ENCODE data around the gene PACS2. TPM values are rescaled to one million over a fixed set of nuclear protein-coding genes. Genes with fewer than 3 reads are reported as not detected.

PACS2 gene
- total RNA-seq, 1 experiment from 2014 or later: 30.0 TPM

GRCh38 chr14:105388110-105388951 is 73.8 kb downstream of the PACS2 start:
- DNase-seq (ENCODE audit: low read depth): no peak
- in situ Hi-C loops (cut with HindIII; ENCODE audit: low pct_unique_long_range_greater_than_20kb, low sequenced_read_pairs): no loop called here

- in situ Hi-C loops (cut with HindIII; ENCODE audit: low pct_unique_long_range_greater_than_20kb, low sequenced_read_pairs): no loop called here
- no peak for DNase-seq (ENCODE audit: low read depth)
These were observed 74.4 kb downstream of the PACS2 start for GRCh38 chr14:105388976-105389375.

GRCh38 chr14:105389534-105389933 is 75.0 kb downstream of the PACS2 start:
- in situ Hi-C loops (cut with HindIII; ENCODE audit: low pct_unique_long_range_greater_than_20kb, low sequenced_read_pairs): no loop called here
- no peak for DNase-seq (ENCODE audit: low read depth)

GRCh38 chr14:105389976-105390848 is 75.7 kb downstream of the PACS2 start:
- DNase-seq (ENCODE audit: low read depth): no peak
- in situ Hi-C loops (cut with HindIII; ENCODE audit: low pct_unique_long_range_greater_than_20kb, low sequenced_read_pairs): no loop called here

- no peak for DNase-seq (ENCODE audit: low read depth)
- in situ Hi-C loops (cut with HindIII; ENCODE audit: low pct_unique_long_range_greater_than_20kb, low sequenced_read_pairs): no loop called here
These were observed 76.4 kb downstream of the PACS2 start for GRCh38 chr14:105390849-105391500.

GRCh38 chr14:105391541-105391940 is 77.0 kb downstream of the PACS2 start:
- DNase-seq (ENCODE audit: low read depth): no peak
- in situ Hi-C loops (cut with HindIII; ENCODE audit: low pct_unique_long_range_greater_than_20kb, low sequenced_read_pairs): no loop called here

- in situ Hi-C loops (cut with HindIII; ENCODE audit: low pct_unique_long_range_greater_than_20kb, low sequenced_read_pairs): no loop called here
- no peak for DNase-seq (ENCODE audit: low read depth)
These were observed 77.9 kb downstream of the PACS2 start for GRCh38 chr14:105392131-105393090.

GRCh38 chr14:105393151-105393550 is 78.6 kb downstream of the PACS2 start:
- in situ Hi-C loops (cut with HindIII; ENCODE audit: low pct_unique_long_range_greater_than_20kb, low sequenced_read_pairs): no loop called here
- no peak for DNase-seq (ENCODE audit: low read depth)

- no peak for DNase-seq (ENCODE audit: low read depth)
- in situ Hi-C loops (cut with HindIII; ENCODE audit: low pct_unique_long_range_greater_than_20kb, low sequenced_read_pairs): no loop called here
These were observed 80.4 kb downstream of the PACS2 start for GRCh38 chr14:105394714-105395537.

GRCh38 chr14:105395538-105395854 is 80.9 kb downstream of the PACS2 start:
- no peak for DNase-seq (ENCODE audit: low read depth)
- in situ Hi-C loops (cut with HindIII; ENCODE audit: low pct_unique_long_range_greater_than_20kb, low sequenced_read_pairs): no loop called here

- no peak for DNase-seq (ENCODE audit: low read depth)
- in situ Hi-C loops (cut with HindIII; ENCODE audit: low pct_unique_long_range_greater_than_20kb, low sequenced_read_pairs): no loop called here
These were observed 82.9 kb downstream of the PACS2 start for GRCh38 chr14:105397350-105397931.

GRCh38 chr14:105398044-105398725 is 83.6 kb downstream of the PACS2 start, which contains the start of gene TEX22:
Gene TEX22, plus strand, starts transcription at chr14:105398538. Its CDS starts 803 bp downstream, at chr14:105399341.
- DNase-seq (ENCODE audit: low read depth): peak; percentile 61
- in situ Hi-C loops (cut with HindIII; ENCODE audit: low pct_unique_long_range_greater_than_20kb, low sequenced_read_pairs): no loop called here

GRCh38 chr14:105398726-105399465 is 84.3 kb downstream of the PACS2 start:
- peak; percentile 8 for DNase-seq (ENCODE audit: low read depth)
- in situ Hi-C loops (cut with HindIII; ENCODE audit: low pct_unique_long_range_greater_than_20kb, low sequenced_read_pairs): no loop called here

GRCh38 chr14:105399466-105399775 is 84.9 kb downstream of the PACS2 start:
- in situ Hi-C loops (cut with HindIII; ENCODE audit: low pct_unique_long_range_greater_than_20kb, low sequenced_read_pairs): no loop called here
- no peak for DNase-seq (ENCODE audit: low read depth)

GRCh38 chr14:105400016-105400415 is 85.5 kb downstream of the PACS2 start:
- no peak for DNase-seq (ENCODE audit: low read depth)
- in situ Hi-C loops (cut with HindIII; ENCODE audit: low pct_unique_long_range_greater_than_20kb, low sequenced_read_pairs): no loop called here

GRCh38 chr14:105401699-105402098 is 87.2 kb downstream of the PACS2 start:
- in situ Hi-C loops (cut with HindIII; ENCODE audit: low pct_unique_long_range_greater_than_20kb, low sequenced_read_pairs): no loop called here
- DNase-seq (ENCODE audit: low read depth): no peak
